AG09309 (cell line): ENCODE measurements around the gene GALNT9.
"Not testable (repeated sequence)": the region's sequence is repeated elsewhere in the genome, so short reads cannot be mapped to it uniquely, and the experiment has no call there.

Experiments used
- DNase-seq: peaks from one replicate; pipeline ENCODE4 v3.0.0-alpha.2; 2010; ENCODE audit warnings: low read depth
- H3K4me3 ChIP-seq: 2 replicates; pipeline ENCODE4 v1.5.1; 2011; ENCODE audit warnings: mild to moderate bottlenecking, low read depth, low read length, moderate library complexity; ENCODE audit not compliant: control insufficient read depth
- CTCF ChIP-seq: IDR thresholded peaks from 2 replicates; pipeline ENCODE4 v1.5.1; 2011; ENCODE audit warnings: mild to moderate bottlenecking, low read depth, low read length, inconsistent platforms; ENCODE audit not compliant: insufficient read depth, control insufficient read depth; ENCODE audit errors: missing control alignments

GALNT9 gene

GRCh38 chr12:132266370-132266769 lies 63.0 kb downstream of the GALNT9 start:
- TF ChIP-seq CTCF = no peak
- DNase-seq = no peak
- no peak overlapping the region for H3K4me3 ChIP-seq

GRCh38 chr12:132265822-132266221 lies 63.6 kb downstream of the GALNT9 start:
- not testable (repeated sequence) for H3K4me3 ChIP-seq, DNase-seq

- DNase-seq = no peak
- H3K4me3 ChIP-seq = no peak overlapping the region
- TF ChIP-seq CTCF = no peak
These were observed 64.2 kb downstream of the GALNT9 start for GRCh38 chr12:132265056-132265800.

- no peak for TF ChIP-seq CTCF
These were observed 65.0 kb downstream of the GALNT9 start for GRCh38 chr12:132264086-132265010.

GRCh38 chr12:132263451-132264049 lies 65.8 kb downstream of the GALNT9 start:
- no peak for DNase-seq

More at GRCh38 chr12:132264086-132265010, 65.0 kb downstream of the GALNT9 start:
- no peak overlapping the region for H3K4me3 ChIP-seq
- DNase-seq = no peak

GRCh38 chr12:132263061-132263360 lies 66.4 kb downstream of the GALNT9 start:
- no peak for TF ChIP-seq CTCF
- DNase-seq = no peak

More at GRCh38 chr12:132263451-132264049, 65.8 kb downstream of the GALNT9 start:
- TF ChIP-seq CTCF = no peak
- no peak overlapping the region for H3K4me3 ChIP-seq

GRCh38 chr12:132262256-132263060 lies 66.9 kb downstream of the GALNT9 start:
- no peak overlapping the region for H3K4me3 ChIP-seq
- no peak for DNase-seq

More at GRCh38 chr12:132263061-132263360, 66.4 kb downstream of the GALNT9 start:
- no peak overlapping the region for H3K4me3 ChIP-seq

More at GRCh38 chr12:132262256-132263060, 66.9 kb downstream of the GALNT9 start:
- TF ChIP-seq CTCF = no peak
